ENCODE data around the gene PSAP. TPM values are rescaled to one million over a fixed set of nuclear protein-coding genes. Genes with fewer than 3 reads are reported as not detected.

PSAP gene
- total RNA-seq, 1 experiment from 2014 or later = 336 TPM

DNA sequence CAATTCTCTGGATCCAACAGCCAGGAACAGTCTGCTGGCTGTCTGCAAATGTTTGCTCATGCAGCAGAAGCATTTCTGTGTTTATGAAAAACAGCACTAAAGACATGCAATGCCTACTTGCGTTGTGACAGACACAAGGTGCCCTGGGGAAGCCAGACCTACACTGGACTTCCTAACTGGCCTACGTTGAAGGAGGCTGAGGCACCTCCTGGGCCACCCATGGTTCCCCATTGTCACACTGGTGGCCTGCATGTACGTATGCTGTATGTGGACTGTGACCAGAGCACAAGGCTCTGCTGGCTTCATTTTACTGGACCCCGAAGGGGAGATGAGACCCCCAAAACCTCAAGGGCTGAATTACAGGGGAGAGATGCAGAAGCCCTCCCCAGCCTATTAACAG, 27.7 kb downstream of the PSAP start:
- no peaks in the 10 kb centered on the region for H3K27me3 ChIP-seq (ENCODE audit: insufficient read depth, low read length)
- no peak overlapping the region for H2BK20ac ChIP-seq (ENCODE audit: low read depth, low read length, poor library complexity, severe bottlenecking)
- H3K27me3 Mint-ChIP-seq (ENCODE audit: low read depth) = no peaks in the 10 kb centered on the region
- TF ChIP-seq, protein P1, sequence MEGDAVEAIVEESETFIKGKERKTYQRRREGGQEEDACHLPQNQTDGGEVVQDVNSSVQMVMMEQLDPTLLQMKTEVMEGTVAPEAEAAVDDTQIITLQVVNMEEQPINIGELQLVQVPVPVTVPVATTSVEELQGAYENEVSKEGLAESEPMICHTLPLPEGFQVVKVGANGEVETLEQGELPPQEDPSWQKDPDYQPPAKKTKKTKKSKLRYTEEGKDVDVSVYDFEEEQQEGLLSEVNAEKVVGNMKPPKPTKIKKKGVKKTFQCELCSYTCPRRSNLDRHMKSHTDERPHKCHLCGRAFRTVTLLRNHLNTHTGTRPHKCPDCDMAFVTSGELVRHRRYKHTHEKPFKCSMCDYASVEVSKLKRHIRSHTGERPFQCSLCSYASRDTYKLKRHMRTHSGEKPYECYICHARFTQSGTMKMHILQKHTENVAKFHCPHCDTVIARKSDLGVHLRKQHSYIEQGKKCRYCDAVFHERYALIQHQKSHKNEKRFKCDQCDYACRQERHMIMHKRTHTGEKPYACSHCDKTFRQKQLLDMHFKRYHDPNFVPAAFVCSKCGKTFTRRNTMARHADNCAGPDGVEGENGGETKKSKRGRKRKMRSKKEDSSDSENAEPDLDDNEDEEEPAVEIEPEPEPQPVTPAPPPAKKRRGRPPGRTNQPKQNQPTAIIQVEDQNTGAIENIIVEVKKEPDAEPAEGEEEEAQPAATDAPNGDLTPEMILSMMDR (conservative IDR thresholded peaks at IDR 0.05) = no peak
- no peak overlapping the region for H2BK15ac ChIP-seq (ENCODE audit: low read depth, low read length)
- H3K23me2 ChIP-seq (ENCODE audit: insufficient read length, low read depth, low read length, poor library complexity, severe bottlenecking) = no peaks in the 10 kb centered on the region
- H3K79me2 ChIP-seq (ENCODE audit: insufficient read depth, low read length) = no peaks in the 10 kb centered on the region
- H3K79me1 ChIP-seq (ENCODE audit: insufficient read depth, low read depth, low read length, poor library complexity, severe bottlenecking) = no peaks in the 10 kb centered on the region
- H3K9me3 ChIP-seq (ENCODE audit: control insufficient read depth, low read depth, low read length) = no peaks in the 10 kb centered on the region
- no peak overlapping the region for H3K56ac ChIP-seq (ENCODE audit: insufficient read length, low read depth, low read length)
- no peak overlapping the region for H2BK120ac ChIP-seq (ENCODE audit: low read depth, low read length, poor library complexity, severe bottlenecking)
- H3K27ac Mint-ChIP-seq = peak overlapping the region in 1 of 3 experiments; percentile 16; a peak in 1 of 7 replicates
- no peaks in the 10 kb centered on the region for H3K9me3 Mint-ChIP-seq
- no peak overlapping the region for H2AFZ ChIP-seq (ENCODE audit: low read length)
- no peak overlapping the region for H2AK5ac ChIP-seq (ENCODE audit: insufficient read length, low read length)
- WGBS (ENCODE audit: extremely low coverage, insufficient read length, low lambda C conversion rate) = no CpG with 5 or more reads among the region's 4 CpGs
- H3K14ac ChIP-seq (ENCODE audit: insufficient read depth, low read length) = no peak overlapping the region
- H3K23ac ChIP-seq (ENCODE audit: insufficient read length, low read depth, low read length) = no peak overlapping the region
- H4K20me1 ChIP-seq (ENCODE audit: control insufficient read depth, insufficient read depth, insufficient read length) = no peaks in the 10 kb centered on the region
- H3K18ac ChIP-seq (ENCODE audit: insufficient read length, low read depth, low read length) = no peak overlapping the region
- no peak overlapping the region for H3K4me3 Mint-ChIP-seq
- no peak overlapping the region for H4K8ac ChIP-seq (replicated peaks; ENCODE audit: insufficient read length, low read depth, low read length)
- H4K5ac ChIP-seq (ENCODE audit: insufficient read length, low read depth, low read length) = no peak overlapping the region
- no peak for DNase-seq
- H3T11ph ChIP-seq (ENCODE audit: low read length) = no peak overlapping the region
- no peak overlapping the region for H3K4ac ChIP-seq (ENCODE audit: low read depth, low read length)
- H4K91ac ChIP-seq (ENCODE audit: insufficient read length, low read depth, low read length) = no peak overlapping the region
- peaks cover 40 to 85% (median 85%) of the 10 kb centered on the region in 3 experiments for H3K36me3 Mint-ChIP-seq (ENCODE audit: insufficient read depth in 1 of 3, low read depth in 3 of 3)
- no peaks in the 10 kb centered on the region for H3K4me1 Mint-ChIP-seq
- no peak overlapping the region for H2BK12ac ChIP-seq (ENCODE audit: insufficient read length, low read depth, low read length)
- H2BK5ac ChIP-seq (ENCODE audit: insufficient read length, low read length) = no peak overlapping the region
- no peak overlapping the region for H3K4me2 ChIP-seq (ENCODE audit: insufficient read depth, insufficient read length, low read length)
- H3K27ac ChIP-seq (ENCODE audit: insufficient read length, low read depth, low read length) = peak overlapping the region; percentile 19
- peaks cover 5% of the 10 kb centered on the region; the same call in 1 of the 2 replicates for H3K4me1 ChIP-seq (ENCODE audit: insufficient read depth, low read length)
- H3K9ac ChIP-seq (ENCODE audit: extremely low read depth, insufficient read length, low read length) = no peak overlapping the region

Data from H9 (cell line).